NCI-H1417 (cell line): ENCODE measurements around the gene KCTD2.
"Not testable (repeated sequence)": the region's sequence is repeated elsewhere in the genome, so short reads cannot be mapped to it uniquely, and the experiment has no call there.

Experiments
- DNase-seq, 3 experiments: peaks; one replicate each; lab custom pipeline; 2025; lab: John Stamatoyannopoulos, UW

Gene KCTD2

DNA sequence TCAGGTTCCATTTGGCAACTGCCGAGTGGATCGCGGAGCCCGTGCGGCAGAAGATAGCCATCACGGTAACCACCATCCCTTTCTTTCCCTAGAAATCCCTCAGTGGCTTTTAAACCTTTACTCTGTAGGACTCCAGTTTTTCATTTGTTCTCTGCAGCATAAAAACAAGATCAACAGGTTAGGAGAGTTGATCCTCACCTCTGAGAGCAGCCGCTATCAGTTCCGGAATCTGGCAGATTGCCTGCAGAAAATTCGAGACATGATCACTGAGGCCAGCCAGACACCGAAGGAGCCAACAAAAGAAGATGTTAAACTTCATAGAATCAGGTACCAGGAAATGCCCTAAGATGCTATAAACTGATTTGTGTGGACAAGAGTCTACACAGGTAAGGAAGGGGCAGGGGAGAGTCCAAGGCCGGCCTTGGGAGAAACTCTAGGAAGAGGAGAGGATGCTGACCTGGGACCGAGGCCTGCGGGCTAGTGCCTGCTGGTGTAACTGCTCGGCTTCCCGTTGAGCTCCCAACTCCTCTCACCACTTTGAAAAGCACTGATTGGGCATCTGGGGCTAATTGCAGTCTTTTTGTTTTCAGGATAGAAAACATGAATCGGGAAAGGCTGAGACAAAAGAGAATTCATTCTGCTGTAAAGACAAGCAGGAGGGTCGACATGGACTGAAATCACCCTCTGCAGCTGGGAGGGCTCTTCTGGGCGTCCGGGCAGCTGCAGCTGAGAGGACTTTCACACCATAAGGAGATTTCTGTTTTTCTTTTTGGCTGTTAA lies 26.5 kb upstream of the KCTD2 start:
- DNase-seq, result no peak

DNA sequence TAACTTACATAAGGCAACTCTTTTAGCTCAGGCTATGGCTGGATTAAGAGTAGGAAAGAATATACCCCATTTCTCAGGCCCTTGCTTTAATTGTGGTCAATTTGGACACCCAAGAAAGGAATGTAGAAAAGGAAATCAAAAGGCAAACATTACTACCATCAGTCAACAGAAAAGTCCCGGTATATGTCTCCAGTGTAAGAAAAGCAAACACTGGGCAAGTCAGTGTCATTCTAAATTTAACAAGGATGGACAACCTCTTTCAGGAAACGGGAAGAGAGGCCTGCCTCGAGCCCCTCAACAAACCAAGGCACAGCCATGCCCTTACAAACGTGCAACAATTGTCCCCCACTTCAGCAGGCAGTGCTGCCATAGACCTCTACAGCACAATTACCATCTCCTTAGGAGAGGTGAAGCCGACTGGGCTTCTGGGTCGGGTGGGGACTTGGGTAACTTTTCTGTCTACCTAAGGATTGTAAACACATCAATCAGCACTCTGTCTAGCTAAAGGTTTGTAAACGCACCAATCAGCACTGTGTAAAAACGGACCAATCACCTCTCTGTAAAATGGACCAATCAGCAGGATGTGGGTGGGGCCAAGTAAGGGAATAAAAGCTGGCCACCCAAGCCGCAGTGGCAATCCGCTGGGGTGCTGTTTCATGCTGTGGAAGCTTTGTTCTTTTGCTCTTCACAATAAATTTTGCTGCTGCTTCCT lies 22.2 kb upstream of the KCTD2 start:
- no peak for DNase-seq

DNA sequence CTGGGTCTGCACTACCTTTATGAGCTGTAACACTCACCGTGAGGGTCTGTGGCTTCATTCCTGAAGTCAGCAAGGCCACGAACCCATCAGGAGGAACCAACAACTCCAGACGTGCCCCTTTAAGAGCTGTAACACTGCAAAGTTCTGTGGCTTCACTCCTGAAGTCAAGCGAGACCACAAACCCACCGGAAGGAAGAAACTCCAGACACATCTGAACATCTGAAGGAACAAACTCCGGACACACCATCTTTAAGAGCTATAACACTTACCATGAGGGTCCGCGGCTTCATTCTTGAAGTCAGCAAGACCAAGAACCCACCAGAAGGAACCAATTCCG lies 21.7 kb upstream of the KCTD2 start:
- not testable (repeated sequence) for DNase-seq

DNA sequence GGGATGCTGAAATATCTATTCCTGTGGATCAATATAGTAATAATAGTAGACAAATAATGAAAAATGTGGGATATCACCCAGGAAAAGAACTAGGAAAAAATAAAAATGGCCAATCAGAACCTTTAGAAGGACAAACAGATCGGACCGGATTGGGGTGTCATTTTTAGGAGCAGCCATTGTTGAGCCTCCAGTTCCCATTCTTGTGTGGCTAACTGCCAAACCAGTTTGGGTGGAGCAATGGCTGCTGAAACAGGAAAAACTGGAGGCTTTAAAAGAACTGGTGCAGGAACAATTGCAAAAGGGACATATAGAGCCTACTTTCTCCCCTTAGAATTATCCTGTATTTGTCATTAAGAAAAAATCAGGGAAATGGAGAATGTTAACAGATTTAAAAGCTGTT lies 20.4 kb upstream of the KCTD2 start:
- not testable (repeated sequence) for DNase-seq

DNA sequence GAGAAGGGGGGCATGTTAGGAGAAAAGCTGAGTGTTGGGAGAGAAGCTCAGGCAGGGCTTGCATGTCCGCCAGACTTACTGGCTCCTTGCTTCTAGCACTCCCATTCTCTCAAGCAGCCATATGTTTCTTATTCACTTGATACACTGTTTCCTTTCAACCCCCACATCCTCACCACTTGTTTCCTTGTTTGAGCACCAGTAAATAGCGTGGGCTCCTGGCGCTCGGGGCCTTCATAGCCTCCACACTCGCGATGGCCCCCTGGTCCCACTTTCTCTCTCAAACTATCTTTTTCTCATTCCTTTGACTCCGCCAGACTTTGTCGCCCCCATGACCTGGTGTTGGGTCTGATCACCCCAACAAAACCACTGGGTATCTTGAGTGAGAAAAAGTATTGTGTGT lies 16.9 kb upstream of the KCTD2 start:
- DNase-seq, result no peak

DNA sequence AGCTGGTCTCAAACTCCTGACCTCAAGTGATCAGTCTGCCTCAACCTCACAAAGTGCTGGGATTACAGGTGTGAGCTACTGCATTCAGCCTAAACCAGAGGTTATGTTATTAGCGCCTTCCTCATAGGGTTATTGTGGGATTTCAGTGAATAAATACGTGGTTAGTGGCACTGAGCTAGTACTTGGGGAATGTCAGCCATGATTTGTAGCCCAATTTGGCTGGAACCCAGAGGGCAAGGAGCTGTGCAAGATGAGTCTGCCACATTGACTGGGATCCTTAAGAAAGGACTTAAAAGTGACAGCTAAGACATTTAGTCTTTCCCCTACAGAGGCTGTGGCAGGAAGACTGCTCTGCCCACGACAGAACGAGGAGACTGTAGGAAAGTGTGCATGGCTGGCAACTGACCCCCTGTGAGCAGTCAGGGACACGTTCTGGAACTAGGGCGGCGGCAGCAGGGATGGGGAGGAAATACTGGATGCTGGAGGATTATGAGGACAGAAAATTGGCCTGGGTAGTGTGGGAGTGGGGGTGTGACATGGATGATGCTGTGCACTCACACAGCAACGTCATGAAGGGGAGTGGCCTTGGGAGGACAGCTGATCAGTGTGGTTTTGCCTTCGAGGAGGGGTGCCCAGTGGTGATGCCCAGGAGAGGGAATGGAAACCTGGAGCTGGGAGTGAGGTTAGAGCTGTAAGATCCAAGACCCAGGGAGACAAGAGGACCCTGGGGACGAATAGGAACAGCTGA lies 14.9 kb upstream of the KCTD2 start:
- peak; percentile 57 to 82 (median 59) for DNase-seq

DNA sequence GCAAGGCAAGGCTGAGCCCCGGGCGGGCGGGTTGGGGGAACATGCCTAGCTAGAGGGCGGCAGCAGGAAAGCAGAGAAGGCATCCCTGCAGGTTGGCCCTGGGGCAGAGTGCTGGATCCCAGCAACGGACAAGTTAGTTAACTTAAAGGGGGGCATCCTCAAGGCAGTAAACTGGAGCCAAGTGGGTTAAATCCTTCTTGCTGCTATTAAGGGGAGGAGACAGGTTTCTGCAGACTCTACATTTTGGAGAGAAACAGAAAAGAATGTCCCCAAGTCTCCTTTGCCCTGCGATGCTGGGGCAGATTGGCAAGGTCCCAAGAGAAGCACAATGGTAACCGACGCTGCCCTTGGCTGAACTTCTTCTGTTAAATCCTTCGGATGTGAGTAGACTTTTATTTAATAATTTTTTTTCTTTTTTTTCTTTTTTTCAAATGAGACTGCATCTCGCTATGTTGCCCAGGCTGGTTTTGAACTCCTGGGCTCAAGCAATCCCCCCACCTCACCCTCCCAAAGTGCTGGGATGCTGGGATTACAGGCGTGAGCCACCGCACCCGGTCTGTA lies 14.2 kb upstream of the KCTD2 start:
- peak in 2 of 3 experiments; percentile 37 to 64 for DNase-seq

DNA sequence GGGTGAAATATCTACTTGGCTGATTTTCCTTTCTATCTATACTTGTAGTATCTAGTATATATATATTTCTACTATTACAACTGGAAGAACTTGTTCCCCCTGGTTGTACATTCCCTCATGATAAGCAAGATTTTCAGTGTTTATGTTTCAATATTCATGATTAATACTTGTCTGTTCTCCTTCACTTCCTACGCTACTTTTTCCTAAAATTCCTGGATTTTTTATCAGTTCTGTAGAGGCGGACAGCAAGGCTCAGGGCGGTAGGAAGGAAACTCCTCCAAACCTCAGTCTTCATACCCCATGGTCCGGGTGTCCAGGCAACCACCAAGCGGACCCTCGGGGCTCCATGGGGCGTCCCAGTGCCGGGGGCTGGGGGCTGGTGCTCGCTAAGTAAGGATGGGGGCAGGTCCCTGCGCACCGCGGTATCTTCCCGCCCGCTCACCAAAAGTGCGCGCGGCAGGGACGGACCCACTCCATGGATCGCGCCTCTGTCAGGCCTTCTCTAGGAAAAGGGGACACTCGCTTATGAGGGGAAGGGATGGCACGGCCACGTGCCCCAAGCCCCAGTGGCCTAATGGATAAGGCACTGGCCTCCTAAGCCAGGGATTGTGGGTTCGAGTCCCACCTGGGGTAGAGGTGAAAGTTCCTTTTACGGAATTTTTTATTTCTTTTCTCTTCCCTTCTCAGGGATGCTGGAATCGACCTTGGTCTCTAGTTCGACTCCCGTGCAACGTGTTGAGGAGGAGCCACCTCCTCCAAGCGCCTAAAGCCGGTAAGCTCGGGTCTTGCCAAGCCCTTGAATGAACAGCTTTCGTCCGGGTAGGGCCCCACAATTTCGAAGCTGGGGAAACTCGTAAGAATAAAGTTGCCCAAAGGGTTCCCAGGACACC lies 13.4 kb upstream of the KCTD2 start:
- peak; percentile 92 to 98 (median 94) for DNase-seq

DNA sequence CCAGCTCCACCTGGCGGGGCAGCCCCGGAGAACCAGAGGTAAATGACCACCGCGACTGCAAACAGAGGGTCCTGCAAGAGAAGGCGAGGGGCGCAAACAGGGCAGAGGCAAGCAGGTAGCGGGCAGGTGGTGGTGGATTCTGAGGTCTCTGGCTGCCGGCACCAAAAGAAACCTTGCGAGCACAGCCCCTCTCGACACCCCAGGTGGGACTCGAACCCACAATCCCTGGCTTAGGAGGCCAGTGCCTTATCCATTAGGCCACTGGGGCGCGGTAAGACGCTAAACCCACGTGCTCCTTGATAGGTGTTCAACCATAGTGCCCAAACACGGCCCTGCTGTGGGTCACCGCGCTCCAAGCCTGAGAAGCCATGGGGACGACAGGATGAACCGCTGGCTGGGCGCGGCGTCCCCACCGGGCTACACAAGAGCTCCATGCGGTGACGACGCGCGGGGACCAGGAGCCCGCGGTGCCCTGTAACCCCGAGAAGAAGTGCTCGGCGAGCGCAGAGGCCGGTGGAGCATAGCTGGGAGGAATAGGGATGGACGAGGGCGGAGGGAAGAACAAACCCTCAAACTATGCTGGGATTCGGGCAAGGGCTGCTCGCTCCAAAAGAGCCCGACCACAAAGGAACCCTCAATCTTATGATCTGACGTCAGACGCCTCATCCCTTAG lies 12.7 kb upstream of the KCTD2 start:
- peak; percentile 92 to 97 (median 92) for DNase-seq

DNA sequence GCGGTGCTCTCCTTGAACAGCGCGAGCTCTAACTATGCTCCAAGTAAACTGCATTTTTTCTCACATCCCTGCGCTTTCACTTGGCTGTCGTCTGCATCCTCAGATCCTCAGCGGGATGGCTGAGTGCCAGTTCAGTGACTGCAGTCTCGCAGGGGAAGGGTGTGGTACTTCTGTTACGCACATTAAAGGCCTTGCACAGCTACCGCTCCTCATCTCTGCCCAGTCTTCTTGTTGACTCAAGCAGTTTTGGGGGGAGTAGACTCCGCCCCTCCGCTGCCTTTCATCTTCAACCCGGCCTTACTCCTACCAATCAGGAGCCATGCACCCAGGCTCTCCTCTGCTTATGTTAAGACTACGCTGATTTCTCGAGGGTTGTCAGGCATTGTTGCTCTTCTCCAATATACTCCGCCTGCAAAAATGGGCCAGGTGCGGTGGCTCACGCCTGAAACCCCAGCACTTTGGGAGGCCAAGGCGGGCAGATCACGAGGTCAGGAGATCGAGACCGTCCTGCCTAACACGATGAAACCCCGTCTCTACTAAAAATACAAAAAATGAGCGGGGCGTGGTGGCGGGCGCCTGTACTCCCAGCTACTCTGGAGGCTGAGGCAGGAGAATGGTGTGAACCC lies 10.3 kb upstream of the KCTD2 start:
- DNase-seq, result peak; percentile 20 to 78 (median 69)

DNA sequence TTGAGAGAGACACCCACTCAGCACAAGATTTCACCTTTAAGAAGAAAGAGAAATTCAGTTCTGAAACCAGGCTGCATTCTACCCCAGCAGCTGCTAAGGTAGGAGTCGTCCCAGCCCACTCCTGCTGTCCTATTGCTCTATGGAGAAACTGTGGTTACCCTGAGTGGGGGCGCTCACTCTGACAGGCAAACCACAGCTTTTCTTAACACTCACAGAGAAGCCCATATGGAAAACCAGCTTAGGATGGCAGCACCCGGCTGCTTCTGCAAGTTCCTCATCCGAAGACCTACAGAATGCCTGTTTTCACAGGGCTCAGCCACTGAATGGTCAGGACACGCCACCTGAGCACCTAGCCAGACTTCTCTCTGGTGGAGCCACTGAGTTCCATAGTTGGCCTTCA lies 7.8 kb upstream of the KCTD2 start:
- DNase-seq, result no peak

DNA sequence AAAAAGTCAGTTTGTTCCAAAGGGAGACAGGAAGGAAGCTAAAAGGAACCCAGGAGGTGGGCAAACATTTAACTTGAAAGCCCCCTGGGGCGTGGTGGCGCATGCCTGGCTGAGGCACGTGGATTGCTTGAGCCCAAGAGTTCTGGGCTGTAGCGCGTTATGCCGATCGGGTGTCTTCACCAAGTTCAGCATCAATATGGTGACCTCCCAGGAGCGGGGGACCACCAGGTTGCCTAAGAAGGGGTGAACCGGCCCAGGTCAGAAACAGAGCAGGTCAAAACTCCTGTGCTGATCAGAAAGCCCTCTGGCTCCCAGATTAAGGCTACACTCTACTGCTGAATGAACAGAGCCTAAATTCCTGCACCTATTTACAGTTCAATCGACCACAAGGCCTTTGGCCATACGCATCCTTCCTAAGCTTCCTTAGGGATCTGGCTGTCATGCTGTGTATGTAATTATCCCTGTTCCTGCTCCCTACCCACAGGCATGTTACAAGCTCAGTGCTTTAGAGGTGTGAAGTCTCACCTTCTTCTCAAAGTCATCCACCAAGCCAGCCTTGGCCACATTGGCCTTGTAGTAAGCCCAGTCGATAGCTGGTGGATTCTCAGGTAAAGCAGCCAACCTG lies 5.3 kb upstream of the KCTD2 start:
- DNase-seq, result no peak

DNA sequence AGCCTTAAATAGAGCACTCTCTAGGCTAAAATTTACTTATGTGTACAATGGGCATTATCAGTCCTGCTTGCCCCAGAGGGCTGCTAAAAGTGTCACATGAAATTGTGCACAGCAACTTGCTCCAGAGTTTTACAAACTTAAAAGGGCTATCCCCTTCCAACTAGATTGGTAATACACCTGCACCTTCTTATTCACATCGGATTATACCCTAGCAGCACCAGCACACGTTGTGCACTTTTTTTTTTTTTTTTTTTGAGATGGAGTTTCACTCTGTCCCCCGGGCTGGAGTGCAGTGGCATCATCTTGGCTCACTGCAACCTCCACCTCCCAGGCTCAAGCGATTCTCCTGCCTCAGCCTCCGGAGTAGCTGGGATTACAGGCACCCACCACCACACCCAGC lies 3.2 kb upstream of the KCTD2 start:
- DNase-seq, result not testable (repeated sequence)

DNA sequence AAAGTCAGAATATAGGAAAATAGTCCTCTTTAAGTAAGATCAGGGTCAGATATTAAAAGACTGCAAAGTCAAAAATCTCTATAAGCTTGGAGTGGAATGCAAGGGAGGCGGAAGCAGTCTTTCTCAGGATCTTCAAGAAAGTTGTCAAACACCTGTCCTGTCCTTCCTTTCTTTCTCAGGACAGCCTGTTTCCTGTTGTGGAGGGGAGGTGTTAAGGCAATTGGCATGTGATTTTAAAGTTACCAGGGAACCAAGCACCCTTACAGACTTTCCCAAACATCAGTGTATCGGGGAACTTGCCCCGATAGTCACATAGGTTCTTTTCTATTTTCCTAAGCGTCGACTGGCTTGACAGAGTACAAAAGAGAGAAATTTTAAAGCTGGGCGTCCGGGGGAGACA lies 2.3 kb upstream of the KCTD2 start:
- no peak for DNase-seq

DNA sequence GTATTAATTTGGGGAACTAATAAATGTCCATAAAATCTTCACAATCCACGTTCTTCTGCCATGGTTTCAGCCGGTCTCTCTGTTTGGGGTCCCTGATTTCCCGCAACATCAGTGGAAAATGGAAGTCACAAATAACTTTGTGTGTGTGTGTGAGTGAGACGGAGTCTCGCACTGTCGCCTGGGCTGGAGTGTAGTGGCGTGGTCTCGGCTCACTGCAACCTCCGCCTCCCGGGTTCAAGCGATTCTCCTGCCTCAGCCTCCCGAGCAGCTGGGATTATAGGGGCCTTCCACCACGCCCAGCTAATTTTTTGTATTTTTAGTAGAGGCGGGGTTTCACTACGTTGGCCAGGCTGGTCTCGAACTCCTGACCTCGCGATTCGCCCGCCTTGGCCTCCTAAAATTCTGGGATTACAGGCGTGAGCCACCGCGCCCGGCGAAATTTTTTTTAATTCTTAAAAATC lies 1.0 kb upstream of the KCTD2 start:
- not testable (repeated sequence) for DNase-seq

DNA sequence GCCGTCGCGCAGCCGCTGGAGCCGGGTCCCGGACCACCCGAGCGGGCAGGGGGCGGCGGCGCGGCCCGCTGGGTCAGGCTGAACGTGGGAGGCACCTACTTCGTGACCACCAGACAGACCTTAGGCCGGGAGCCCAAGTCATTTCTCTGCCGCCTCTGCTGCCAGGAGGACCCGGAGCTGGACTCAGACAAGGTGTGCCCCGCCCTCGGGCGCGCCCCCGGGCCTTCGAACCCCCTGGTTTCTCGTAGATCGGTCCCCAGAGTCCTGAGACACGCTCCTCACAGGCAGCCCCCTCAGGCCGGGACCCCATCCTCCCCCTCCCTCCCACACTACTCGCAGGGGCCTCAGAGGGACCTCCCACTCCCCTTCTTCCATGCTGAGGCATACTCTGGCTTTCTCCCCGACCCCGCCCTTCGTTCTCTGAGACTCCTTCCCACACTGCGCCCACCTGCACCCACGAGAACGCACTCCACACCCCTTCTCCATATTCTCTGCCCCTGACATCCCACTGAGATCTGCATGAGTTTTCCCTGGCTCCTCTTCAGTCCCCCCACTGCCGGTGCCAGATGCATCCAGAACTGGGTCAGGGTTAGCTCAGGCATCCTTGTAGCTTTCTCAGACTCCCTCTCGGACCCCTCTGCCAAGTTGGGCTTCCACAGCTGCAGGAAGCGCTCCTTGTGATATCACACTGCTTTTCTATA lies 523 bp downstream of the KCTD2 start:
- peak in 2 of 3 experiments; percentile 25 to 53 for DNase-seq

DNA sequence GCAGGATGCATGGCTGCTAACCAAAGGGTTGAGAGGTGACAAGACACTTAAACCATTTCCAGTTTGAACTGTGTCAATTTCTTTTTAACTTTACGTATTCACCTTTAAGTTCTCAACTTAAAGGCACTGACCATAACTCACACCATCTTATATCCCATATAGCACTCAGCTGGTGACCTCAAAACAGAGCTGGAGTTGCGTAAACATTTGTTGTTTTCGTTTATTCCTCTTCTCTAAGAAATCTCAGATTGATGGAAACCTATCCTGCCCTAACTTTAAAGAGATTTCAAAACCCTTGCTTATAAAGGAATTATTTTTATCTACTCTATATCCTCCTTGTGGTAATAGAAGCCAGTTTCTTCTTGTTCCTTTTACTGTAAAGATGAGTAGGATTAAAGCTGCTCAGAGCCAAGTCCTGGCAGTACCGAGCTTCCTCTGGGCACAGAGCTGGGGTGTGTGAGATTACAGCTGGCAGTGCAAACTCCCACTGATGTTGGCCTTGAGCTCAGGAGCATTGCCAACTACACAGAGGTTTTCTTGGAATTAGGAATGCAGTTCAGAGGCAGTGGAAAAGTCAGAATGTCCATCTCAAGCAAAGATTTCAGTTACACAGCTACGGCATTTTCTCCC lies 1.3 kb downstream of the KCTD2 start:
- DNase-seq, result no peak

DNA sequence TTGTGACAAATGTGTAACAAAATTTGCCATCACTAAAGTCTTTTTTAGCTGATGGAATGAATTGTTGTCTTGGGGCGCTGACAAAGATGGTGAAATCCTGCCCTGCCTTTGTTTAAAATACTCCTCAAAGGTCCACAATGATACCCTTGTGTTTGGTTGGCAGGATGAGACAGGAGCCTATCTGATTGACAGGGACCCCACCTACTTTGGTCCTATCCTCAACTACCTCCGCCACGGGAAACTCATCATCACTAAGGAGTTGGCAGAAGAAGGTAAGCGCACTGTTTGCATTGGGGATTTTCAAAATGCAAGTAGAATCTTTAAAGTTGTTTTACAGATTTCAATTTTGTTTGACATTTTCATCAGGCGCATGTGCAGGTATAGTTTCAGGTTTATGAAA lies 2.0 kb downstream of the KCTD2 start:
- DNase-seq, result no peak

DNA sequence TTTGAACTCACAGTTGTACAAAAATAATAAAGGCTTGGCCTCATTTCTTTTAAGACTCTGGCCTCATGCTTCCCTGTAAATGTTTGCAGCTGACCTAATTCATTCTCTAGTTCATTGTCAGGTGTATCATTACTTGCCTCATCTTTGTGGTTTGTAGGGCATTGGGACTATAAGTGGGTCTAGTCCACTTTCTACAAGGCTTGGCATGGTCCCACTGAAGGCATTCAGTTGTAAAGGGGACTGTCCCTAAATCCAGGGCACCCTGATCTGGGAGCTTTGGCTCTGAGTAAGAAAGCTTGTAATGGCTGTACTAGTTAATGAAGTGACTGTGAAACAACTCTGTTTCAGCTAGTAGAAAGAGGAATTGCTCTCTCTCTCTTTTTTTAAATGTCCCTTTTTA lies 2.7 kb downstream of the KCTD2 start:
- DNase-seq, result no peak
